ENCODE measurements around the gene SLC25A42. TPM values are rescaled to one million over a fixed set of nuclear protein-coding genes. Genes with fewer than 3 reads are reported as not detected.
A peak's percentile ranks its signal among the peaks of the same experiment; 100 is the strongest.

The SLC25A42 gene
- total RNA-seq, 1 donor: 5.4 TPM

- Histone ChIP-seq H3K9me3 (ENCODE audit: low read depth, low read length) (no peaks in the 10 kb centered on the region), H3K4me3 (ENCODE audit: insufficient read depth, low read length) (peak overlapping the region; percentile 94), H3K4me2 (ENCODE audit: insufficient read depth, low read length) (peak overlapping the region; percentile 100), H3K27ac (ENCODE audit: low read depth, low read length) (peak overlapping the region; percentile 81), H4K20me1 (ENCODE audit: insufficient read depth, low read length) (peaks cover 37% of the 10 kb centered on the region), H3K4me1 (ENCODE audit: insufficient read depth, low read length) (peaks cover 19% of the 10 kb centered on the region), H2AFZ (ENCODE audit: low read length) (no peak overlapping the region), H3K36me3 (ENCODE audit: insufficient read depth, low read length) (peaks cover 36% of the 10 kb centered on the region), H3K27me3 (ENCODE audit: insufficient read depth, low read length) (no peaks in the 10 kb centered on the region), H3K79me2 (ENCODE audit: insufficient read depth, low read length) (peaks cover 89% of the 10 kb centered on the region)
- no peak for DNase-seq (ENCODE audit: insufficient read length, low spot score, missing footprints)
- no peak for TF ChIP-seq CTCF (IDR thresholded peaks at IDR 0.05; ENCODE audit: extremely low read depth, low read depth, low read length)
Measured at GRCh38 chr19:19031891-19032290, 31.9 kb upstream of the SLC25A42 start.

- Histone ChIP-seq H3K4me2 (ENCODE audit: insufficient read depth, low read length) (peak overlapping the region; percentile 100), H3K4me3 (ENCODE audit: insufficient read depth, low read length) (peak overlapping the region; percentile 94), H3K27ac (ENCODE audit: low read depth, low read length) (peak overlapping the region; percentile 81), H3K36me3 (ENCODE audit: insufficient read depth, low read length) (peaks cover 30% of the 10 kb centered on the region), H3K27me3 (ENCODE audit: insufficient read depth, low read length) (no peaks in the 10 kb centered on the region), H3K4me1 (ENCODE audit: insufficient read depth, low read length) (peaks cover 19% of the 10 kb centered on the region), H2AFZ (ENCODE audit: low read length) (peak overlapping the region; percentile 74), H3K9me3 (ENCODE audit: low read depth, low read length) (no peaks in the 10 kb centered on the region), H3K79me2 (ENCODE audit: insufficient read depth, low read length) (peaks cover 90% of the 10 kb centered on the region), H4K20me1 (ENCODE audit: insufficient read depth, low read length) (peaks cover 36% of the 10 kb centered on the region)
- DNase-seq (ENCODE audit: insufficient read length, low spot score, missing footprints): peak; percentile 99
- TF ChIP-seq CTCF (IDR thresholded peaks at IDR 0.05; ENCODE audit: extremely low read depth, low read depth, low read length): no peak
Measured at GRCh38 chr19:19032420-19033175, 31.2 kb upstream of the SLC25A42 start.

GRCh38 chr19:19033176-19033425 lies 30.7 kb upstream of the SLC25A42 start:
- H3K9me3 ChIP-seq (ENCODE audit: low read depth, low read length): no peaks in the 10 kb centered on the region
- peak overlapping the region; percentile 74 for H2AFZ ChIP-seq (ENCODE audit: low read length)
- H3K27me3 ChIP-seq (ENCODE audit: insufficient read depth, low read length): no peaks in the 10 kb centered on the region
- H4K20me1 ChIP-seq (ENCODE audit: insufficient read depth, low read length): peaks cover 36% of the 10 kb centered on the region
- no peak for DNase-seq (ENCODE audit: insufficient read length, low spot score, missing footprints)
- peak overlapping the region; percentile 100 for H3K4me2 ChIP-seq (ENCODE audit: insufficient read depth, low read length)
- peak overlapping the region; percentile 81 for H3K27ac ChIP-seq (ENCODE audit: low read depth, low read length)
- H3K4me1 ChIP-seq (ENCODE audit: insufficient read depth, low read length): peaks cover 19% of the 10 kb centered on the region
- H3K79me2 ChIP-seq (ENCODE audit: insufficient read depth, low read length): peaks cover 88% of the 10 kb centered on the region
- H3K4me3 ChIP-seq (ENCODE audit: insufficient read depth, low read length): peak overlapping the region; percentile 94
- TF ChIP-seq CTCF (IDR thresholded peaks at IDR 0.05; ENCODE audit: extremely low read depth, low read depth, low read length): no peak
- H3K36me3 ChIP-seq (ENCODE audit: insufficient read depth, low read length): peaks cover 27% of the 10 kb centered on the region

DNA sequence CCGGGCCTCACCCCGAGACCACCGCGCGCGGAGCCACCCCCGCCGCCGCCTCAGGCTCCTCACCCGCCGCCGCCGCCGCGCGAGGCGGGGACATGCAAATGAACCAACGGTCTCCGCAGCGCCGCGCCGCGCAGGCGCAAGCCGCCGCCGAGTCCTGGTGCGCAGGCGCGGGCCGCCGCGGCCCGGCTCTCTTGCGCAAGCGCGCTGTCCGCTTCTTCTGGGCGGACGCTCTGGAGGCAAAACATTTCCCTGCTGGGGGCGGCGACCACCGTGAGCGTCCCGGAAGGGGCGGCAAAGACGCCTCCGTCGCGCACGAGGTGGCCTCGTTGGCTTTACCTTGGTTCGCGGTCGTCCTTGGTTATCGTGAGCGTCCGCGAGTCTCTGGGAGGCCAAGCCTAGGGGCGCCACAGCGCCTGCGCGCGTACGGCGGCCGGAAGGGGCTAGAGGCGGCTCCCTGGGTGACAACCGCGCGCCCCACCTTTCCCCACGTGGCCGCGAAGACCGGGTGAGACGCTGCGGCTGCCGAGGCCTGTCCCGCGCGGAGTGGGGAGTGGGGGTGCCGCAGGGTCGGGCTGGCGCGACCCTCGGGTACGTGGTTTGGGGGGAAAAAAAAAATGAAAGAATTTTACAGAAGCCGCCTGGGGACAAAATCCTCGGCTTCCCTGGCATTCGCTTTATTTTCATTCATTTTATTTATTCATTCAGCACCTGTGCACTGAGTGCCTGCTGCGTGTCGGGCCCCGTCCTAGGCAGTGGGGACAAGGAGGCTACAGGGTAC lies 30.2 kb upstream of the SLC25A42 start, which contains the start of the genes ARMC6 and SUGP2:
Gene ARMC6, plus strand, starts transcription at position 178 of the 778 bp plus-strand sequence. CDS start 607 bp downstream, outside the sequence.
Gene SUGP2, minus strand, starts transcription at position 92 of the 778 bp plus-strand sequence. CDS start 2,446 bp downstream, outside the sequence.
- Histone ChIP-seq H2AFZ (ENCODE audit: low read length) (peak within 1 kb of the TSS; percentile 96), H3K4me2 (ENCODE audit: insufficient read depth, low read length) (peak within 1 kb of the TSS; percentile 100), H3K9me3 (ENCODE audit: low read depth, low read length) (no peaks in the 10 kb centered on the region), H3K4me3 (ENCODE audit: insufficient read depth, low read length) (peak within 1 kb of the TSS; percentile 94), H3K27ac (ENCODE audit: low read depth, low read length) (peak within 1 kb of the TSS; percentile 81), H3K79me2 (ENCODE audit: insufficient read depth, low read length) (peaks cover 85% of the 10 kb centered on the region), H3K27me3 (ENCODE audit: insufficient read depth, low read length) (no peaks in the 10 kb centered on the region), H3K4me1 (ENCODE audit: insufficient read depth, low read length) (peaks cover 19% of the 10 kb centered on the region), H3K36me3 (ENCODE audit: insufficient read depth, low read length) (peaks cover 22% of the 10 kb centered on the region), H4K20me1 (ENCODE audit: insufficient read depth, low read length) (peaks cover 36% of the 10 kb centered on the region)
- TF ChIP-seq CTCF (IDR thresholded peaks at IDR 0.05; ENCODE audit: extremely low read depth, low read depth, low read length): no peak
- peak; percentile 100 for DNase-seq (ENCODE audit: insufficient read length, low spot score, missing footprints)
